ENCODE results near the gene LRP5.

The LRP5 gene

GRCh38 chr11:68373189-68373814 lies 60.9 kb downstream of the LRP5 start:
- no peak for DNase-seq

DNA sequence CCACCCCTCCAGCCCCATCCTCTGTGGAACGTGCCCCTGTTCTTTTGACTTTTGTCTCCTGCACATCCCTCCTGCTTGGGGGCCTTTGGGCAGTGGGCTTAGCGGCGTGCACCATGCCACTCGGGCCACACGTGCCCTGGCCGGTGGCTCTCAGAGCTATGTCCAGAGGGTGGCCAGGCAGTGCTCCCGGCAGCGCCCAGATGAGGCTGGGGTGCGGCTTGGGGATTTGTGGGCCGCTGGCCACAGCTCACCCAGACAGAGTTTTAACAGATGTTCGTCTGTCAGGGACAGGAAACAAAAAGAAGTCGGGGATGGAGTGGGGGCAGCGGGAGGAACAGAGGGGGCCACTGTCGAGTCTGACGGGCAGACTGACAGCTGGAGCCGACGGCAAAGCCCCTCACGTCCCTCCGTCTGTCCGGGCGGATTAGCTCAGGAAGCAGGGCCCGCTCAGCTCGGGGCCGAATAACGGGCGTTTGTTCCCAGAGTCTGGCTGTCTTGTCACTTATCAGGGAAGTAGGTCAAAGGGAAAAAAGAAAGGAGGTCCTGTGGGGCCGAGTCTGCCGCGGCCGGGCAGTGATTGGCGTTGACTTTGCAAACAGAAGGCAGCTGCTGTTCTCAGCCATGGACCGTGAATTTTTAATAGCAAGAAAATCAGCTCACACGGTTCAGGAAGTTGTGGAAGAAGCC lies 61.6 kb downstream of the LRP5 start:
- DNase-seq: no peak

DNA sequence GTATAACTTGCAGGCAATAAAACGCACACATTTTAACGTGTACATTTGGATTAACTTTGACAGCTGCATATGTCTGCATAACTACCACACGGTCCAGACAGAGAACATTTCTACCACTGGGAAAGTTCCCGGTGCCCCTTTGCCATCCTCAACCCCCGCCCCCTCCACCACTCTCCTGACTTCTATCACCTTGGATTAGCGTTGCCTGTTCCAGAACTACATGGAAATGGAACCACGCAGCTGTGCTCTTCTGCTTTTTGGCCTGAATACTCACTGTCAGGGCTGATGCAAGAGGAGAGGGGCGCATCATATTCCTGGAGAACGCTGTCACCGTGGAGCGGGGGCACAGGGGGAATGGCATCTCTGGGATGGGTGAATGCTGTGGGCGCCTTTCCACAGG lies 62.1 kb downstream of the LRP5 start:
- peak; percentile 9 for DNase-seq

DNA sequence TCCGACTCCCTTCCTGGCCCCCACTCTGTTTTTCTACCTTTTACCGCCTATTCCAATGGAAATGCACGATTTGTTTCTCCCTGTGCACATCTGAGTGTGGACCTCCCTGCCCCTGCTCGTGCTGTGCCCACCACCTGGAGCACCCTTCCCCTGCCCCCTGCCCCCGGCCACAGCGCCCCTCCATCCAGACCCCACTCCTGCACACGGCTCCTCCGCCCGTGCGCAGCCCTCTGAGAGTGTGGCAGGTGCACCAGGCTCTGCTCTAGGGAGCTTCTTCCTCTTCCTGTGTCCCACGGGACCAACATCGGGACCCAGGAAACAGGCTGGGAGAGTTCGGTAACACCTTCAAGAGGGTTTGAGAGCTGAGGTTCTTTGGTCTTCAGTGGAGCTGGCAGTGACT lies 62.9 kb downstream of the LRP5 start:
- no peak for DNase-seq

DNA sequence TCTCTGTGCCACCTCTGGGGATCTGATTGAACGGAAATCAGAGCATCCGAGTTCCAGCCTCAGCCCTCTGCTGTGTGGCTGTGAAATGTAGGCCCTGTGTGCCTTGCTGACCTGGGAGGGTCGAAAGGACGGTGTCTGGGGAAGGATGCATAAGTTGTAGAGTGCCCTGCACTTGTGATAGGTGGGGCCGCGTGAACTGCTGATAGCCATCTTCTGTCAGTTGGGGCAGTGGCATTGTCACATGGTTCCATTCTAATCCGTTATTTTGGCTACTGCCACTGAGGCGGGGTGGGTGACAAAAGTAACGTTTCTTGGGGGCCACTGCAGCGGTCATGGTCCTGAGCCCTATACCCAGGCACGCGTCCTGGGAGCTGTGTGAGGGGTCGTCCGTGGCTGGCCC lies 63.4 kb downstream of the LRP5 start:
- no peak for DNase-seq

DNA sequence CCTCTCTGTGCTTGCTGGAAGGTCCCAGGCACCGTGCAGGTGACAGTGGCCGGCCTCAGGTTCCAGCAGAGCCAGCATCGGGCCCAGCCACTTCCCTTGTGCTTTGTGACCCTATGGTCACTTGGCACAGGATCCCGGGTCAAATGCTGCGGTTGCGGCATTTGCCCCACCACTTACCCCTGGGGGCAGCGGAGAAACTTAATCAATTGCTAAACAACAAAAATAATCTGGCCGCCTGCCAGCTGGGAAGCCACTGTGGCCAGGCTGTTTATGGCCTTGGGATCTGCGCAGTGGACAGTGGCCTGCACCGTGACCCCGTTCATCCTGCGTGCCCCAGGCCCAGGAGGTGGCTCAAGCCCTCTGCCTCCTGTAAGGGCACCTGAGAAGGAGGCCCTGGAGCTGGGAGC lies 65.0 kb downstream of the LRP5 start:
- DNase-seq: no peak

- DNase-seq: no peak
These were observed 66.8 kb downstream of the LRP5 start for GRCh38 chr11:68379206-68379605.

DNA sequence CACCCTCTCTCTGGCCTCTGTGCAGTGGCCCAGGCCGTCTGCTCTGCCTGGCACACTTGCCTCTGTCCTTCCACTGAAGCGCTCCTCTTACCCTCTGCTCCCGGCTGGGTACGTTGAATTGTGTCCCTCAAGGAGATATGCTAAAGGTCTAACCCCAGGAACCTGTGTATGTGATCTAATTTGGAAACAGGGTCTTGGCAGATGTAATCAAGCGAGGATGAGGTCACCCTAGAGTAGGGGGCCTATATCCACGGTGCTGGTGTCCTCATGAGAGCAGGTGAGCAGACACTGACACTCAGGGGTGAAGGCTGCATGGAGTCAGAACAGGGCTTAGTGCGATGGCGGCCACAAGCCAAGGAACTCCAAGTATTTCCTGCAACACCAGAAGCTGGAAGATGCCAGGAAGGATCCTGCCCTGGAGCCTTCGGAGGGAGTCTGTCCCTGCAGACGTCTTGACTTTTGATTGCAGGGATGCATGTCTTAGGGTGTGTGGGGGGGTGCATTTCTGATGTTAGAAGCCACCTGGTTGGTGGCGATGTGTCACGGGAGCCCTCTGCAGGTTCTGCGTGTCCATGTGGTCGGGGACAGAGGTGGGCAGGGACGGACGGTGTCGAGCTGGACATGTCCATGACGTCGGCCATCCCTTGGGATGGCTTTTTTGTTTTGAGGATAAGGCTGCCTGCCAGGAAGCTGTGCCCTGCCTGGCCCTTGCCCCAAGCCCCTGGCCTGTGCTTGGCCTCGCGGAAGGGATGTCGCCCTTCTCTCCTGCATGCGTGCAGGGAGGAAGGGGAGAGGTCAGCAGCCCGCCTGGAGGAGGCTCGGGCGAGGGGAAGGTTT lies 68.6 kb downstream of the LRP5 start:
- no peak for DNase-seq

DNA sequence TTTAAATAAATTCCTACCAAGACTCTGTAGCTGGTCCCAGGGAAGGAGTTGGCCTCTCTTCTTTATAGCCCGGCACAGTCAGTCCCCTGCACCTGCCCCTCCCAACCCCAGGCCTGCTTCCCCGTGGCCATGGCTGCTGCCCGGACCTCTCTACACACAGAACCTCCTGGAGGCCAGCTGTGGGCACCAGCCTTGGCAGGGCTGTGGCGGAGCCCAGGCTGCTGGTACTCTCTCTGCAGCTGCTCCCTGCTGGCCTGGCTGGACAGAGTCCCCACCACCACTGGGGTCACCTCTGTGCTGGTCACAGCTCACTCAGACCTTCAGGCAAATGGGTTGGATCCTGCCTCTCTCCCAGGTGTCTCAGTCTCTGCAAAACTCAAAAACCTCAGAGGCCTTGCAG lies 69.3 kb downstream of the LRP5 start:
- no peak for DNase-seq

DNA sequence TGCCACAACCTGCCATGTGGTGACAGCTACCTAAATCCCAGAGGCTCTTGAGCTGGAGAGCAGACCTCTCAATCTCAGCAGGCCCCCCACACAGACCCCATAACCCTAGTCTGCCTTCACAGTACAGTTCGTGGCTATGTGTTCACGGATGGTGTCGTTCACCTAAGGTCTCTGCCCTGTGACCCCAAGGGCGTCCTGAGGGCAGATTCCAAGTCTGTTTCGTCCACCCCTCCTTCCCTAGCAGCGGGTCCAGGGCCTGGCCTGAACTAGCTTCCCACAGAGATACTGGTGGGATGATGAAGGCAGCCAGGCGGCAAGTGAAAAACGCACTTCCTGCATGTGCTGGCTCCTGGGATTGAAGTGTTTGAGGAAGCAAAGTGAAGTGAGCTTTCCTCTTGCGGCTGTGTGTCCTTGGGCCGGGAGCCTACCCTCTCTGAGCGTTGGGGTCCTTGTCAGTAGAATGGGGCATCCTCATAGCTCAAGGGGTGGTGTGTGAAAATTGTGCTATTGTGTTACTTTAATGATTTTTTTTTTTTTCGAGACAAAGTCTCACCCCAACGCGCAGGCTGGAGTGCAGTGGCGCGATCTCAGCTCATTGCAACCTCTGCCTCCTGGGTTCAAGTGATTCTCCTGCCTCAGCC lies 70.1 kb downstream of the LRP5 start:
- no peak for DNase-seq

DNA sequence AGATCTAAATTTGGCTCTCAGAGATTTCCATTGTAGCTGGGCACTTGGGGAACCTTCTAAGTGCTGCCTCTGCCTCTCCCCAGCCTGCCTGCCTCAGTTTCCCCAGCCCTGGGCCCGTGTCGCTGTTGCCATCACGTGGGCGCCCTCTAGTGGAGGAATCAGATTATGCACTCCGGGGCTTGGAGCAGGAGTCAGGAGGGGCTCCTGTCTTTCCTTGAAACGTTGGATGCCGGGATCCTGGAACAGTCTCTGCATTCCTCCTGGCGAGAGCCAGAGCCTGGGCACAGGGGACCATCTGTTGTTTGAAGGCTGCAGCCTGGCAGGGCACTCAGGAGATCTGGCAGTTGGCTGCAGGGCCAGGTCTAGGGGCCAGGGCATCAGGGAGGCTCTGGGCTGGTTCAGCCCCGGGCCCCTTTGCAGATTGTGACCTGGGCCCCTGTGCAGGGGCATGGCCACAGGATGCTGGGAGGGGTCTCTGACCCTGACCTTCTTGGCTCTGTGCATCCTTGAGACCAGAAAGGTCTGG lies 71.6 kb downstream of the LRP5 start:
- peak; percentile 36 for DNase-seq

- no peak for DNase-seq
These were observed 72.2 kb downstream of the LRP5 start for GRCh38 chr11:68384530-68385081.

DNA sequence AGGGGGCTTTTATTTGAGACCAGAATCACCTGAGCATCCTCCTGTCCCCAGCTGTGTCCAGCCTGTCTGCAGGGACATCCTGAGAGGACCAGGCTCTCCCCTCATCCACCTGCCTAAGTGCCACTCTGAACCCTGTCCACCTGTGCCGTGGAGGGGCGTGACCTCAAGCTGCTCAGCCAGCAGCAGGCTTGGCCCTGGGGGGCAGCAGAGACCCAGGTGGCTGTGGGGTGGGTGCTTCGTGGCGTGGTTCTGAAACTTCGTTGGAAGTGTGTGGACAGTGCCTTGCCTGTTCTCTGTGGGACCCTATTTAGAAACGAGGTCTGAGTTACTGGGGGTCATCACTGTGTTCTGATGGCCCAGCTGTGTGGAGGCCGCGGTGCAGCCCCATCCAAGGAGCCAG lies 72.7 kb downstream of the LRP5 start:
- DNase-seq: no peak

GRCh38 chr11:68386331-68386978 lies 74.1 kb downstream of the LRP5 start:
- DNase-seq: no peak

GRCh38 chr11:68387840-68388239 lies 75.4 kb downstream of the LRP5 start:
- no peak for DNase-seq

DNA sequence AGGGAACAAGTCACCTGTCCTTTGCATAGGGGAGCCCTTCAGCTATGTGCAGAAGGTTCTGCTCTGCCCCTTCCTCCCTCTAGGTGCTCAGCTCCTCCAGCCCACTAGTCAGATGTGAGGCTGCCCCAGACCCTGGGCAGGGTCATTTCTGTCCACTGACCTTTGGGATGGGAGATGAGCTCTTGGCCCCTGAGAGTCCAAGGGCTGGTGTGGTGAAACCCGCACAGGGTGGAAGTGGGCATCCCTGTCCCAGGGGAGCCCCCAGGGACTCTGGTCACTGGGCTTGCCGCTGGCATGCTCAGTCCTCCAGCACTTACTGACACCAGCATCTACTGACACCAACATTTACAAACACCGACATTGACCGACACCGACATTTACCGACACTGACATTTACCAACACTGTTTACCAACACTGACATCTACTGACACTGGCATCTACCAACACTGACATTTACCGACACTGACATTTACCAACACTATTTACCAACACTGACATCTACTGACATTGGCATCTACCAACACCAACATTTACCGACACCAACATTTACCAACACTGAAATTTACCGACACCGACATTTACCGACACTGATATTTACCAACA lies 76.3 kb downstream of the LRP5 start:
- DNase-seq: no peak

- no peak for DNase-seq
These were observed 77.9 kb downstream of the LRP5 start for GRCh38 chr11:68390315-68390714.

DNA sequence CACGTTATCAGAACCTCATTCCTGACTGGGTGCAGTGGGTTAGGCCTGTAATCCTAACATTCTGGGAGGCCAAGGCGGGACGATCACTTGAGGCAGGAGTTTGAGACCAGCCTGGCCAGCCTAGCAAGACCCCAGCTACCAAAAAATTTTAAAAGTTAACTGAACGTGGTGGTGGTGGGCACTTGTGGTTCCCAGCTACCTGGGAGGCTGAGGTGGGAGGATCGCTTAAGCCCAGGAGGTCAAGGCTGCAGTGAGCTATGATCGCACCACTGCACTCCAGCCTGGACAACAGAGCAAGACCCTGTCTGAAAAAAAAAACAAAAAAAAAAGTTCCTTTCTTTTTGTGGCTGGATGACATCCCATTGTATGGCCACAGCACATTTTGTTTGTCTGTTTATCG lies 80.4 kb downstream of the LRP5 start:
- DNase-seq: no peak

DNA sequence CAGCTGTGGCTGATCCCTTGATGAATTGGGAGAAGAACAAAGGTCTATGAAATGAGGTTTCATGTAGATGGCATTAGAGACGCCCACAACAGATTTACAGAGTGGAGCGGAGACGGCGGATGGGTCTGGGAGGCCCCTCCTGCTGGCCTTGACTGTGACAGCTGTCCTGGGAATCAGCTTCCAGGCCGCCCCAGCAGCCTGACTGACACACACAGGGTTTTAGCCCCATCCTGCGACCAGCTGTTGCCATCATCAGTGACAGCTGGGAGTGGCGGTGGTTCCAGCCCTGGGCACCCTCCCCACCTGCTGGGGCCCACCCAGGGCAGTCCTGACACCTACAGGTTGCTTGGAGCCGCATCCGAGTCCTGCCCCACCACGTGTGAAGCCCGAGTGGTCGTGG lies 84.1 kb downstream of the LRP5 start:
- no peak for DNase-seq

DNA sequence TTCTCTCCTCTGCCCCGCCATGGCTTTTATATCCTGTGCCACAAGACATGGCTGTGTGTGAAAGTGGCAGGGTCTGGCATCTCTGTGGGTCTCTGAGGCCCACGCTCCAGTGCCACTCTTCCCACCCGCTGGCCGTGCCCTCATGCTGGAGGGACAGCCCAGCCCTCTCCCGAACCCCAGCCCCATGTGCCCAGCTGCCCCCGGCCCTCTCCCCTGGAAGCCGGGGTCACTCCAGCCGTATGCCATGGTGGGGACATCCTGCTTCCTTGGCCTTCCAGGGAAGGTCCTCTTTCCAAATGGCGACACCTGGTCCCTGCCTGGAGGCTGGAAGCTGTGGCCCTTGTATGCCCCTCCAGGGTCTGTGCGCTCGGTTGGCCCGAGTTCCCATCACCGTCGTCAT lies 84.9 kb downstream of the LRP5 start:
- DNase-seq: no peak

DNA sequence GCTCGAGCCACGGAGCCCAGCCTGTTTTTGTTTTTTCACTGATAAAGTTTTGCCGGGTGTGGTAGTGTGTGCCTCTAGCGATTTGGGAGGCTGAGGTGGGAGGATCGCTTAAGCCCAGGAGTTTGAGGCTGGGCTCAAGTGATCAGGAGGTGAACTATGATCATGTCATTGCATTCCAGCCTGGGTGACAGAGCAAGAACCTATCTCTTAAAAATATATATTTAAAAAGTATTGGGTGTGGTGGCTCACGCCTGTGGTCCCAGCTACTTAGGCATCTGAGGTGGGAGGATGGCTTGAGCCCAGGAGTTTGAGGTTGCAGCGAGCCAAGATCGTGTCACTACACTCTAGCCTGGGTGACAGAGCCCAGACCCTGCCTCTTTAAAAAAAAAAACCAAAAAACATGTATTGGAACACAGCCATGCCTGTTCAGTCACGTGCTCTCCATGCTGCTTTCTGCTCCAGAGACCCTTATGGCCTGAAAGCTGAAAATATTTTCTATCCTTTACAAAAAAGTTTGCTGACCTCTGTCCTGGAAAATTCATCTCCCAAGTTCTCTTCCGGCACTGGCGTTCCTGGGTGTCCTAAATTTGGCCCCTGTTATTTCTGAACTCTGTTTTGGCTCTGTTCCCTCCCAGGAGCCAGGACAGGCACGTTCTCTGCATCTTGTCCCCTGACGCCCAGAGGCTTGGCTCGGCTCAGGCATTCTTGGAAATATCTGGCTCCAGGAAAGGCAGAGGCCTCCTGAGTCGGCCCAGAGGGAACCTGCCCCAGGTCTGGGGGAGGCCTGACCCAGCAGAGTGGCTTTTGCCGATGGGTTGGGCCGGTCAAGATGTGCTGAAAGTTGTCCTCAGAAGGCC lies 86.8 kb downstream of the LRP5 start:
- no peak for DNase-seq
